ENCODE data around the gene ZCCHC3. TPM values are rescaled to one million over a fixed set of nuclear protein-coding genes. Genes with fewer than 3 reads are reported as not detected.
A peak's percentile ranks its signal among the peaks of the same experiment; 100 is the strongest.
"Not testable (repeated sequence)": the region's sequence is repeated elsewhere in the genome, so short reads cannot be mapped to it uniquely, and the experiment has no call there.

ZCCHC3 gene, protein sequence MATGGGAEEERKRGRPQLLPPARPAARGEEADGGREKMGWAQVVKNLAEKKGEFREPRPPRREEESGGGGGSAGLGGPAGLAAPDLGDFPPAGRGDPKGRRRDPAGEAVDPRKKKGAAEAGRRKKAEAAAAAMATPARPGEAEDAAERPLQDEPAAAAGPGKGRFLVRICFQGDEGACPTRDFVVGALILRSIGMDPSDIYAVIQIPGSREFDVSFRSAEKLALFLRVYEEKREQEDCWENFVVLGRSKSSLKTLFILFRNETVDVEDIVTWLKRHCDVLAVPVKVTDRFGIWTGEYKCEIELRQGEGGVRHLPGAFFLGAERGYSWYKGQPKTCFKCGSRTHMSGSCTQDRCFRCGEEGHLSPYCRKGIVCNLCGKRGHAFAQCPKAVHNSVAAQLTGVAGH
- total RNA-seq = 10 to 100 TPM; 26.4 to 27.1 TPM

DNA sequence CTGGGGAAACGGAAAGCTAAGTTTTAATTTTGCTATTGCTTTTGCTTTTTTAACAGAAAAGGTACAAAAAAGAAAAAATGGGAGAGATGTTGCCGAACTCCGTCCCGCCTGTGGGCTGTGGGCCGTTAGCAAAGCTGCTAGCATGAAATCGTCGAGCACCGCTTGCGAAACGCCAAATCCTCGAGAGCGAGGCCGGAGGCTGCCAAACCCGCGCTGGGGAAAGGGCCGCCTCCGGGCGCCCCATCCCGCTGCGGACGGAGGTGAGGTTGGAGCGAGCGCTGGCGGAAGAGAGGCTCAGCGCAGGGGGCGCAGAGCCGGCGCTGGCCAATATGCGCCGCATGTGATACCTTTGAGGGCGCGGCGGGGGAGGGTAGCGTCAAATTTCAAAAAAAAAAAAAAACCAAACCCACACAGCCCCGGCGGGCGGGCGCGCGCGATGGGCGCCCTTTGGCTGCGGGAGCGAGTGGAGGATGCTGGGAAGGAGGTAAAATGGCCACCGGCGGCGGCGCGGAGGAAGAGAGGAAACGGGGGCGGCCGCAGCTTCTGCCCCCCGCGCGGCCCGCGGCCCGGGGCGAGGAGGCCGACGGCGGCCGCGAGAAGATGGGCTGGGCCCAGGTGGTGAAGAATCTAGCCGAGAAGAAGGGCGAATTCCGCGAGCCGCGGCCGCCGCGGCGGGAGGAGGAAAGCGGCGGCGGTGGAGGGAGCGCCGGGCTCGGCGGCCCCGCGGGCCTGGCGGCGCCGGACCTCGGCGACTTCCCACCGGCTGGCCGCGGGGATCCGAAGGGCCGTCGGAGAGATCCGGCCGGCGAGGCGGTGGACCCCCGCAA lies at the start of gene ZCCHC3:
Gene ZCCHC3, plus strand, starts transcription at position 473 of the 827 bp plus-strand sequence. Its CDS starts 17 bp downstream, at position 490.
- peaks cover 42% of the 10 kb centered on the region for H3K36me3 Mint-ChIP-seq (ENCODE audit: low read depth)
- ChIA-PET CTCF (interaction anchor here (0.5 to 1.1 kb wide), 3 partner anchors 19 to 228 kb away, joined by 3 read pairs; no protein-coding TSS in a partner anchor), POLR2A (no interaction called here)
- H3K27me3 Mint-ChIP-seq = no peaks in the 10 kb centered on the region
- peak within 1 kb of the TSS; percentile 98 for H3K4me3 Mint-ChIP-seq
- H3K27ac Mint-ChIP-seq = peak within 1 kb of the TSS; percentile 100
- no peaks in the 10 kb centered on the region for H3K9me3 Mint-ChIP-seq
- H3K4me1 Mint-ChIP-seq = peaks cover 53% of the 10 kb centered on the region
- DNase-seq = peak; percentile 87

DNA sequence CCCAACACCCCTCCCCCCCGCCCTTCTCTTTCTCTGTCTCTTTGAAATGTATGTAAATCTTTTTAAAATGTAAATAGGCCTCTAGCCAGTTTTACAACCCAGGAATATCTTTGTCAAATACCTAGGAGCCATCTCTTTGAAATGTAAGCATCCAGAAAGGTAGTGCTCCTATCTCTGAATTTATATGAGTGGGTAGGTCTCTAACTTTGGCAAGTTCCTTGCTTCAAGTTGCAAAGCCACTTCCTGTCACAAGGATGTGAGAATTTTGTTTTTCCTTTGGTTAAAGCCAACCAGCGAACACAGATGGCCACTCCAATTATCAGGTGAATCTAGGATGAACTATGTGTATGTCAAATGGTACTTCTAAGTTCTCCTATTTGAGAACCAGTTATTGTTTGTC lies 46.0 kb upstream of the ZCCHC3 start:
- no peak for DNase-seq
- peaks cover 3% of the 10 kb centered on the region for H3K9me3 Mint-ChIP-seq
- no peak overlapping the region for H3K4me3 Mint-ChIP-seq
- CTCF ChIA-PET = no interaction called here
- no peak overlapping the region for H3K27ac Mint-ChIP-seq
- peaks cover 4% of the 10 kb centered on the region for H3K36me3 Mint-ChIP-seq (ENCODE audit: low read depth)
- H3K27me3 Mint-ChIP-seq = peaks cover 3% of the 10 kb centered on the region
- H3K4me1 Mint-ChIP-seq = peaks cover 9% of the 10 kb centered on the region
- POLR2A ChIA-PET = no interaction called here

GRCh38 chr20:252801-253200 lies 44.6 kb upstream of the ZCCHC3 start:
- Mint-ChIP-seq H3K27me3 (peaks cover 3% of the 10 kb centered on the region), H3K4me1 (peaks cover 9% of the 10 kb centered on the region), H3K9me3 (no peaks in the 10 kb centered on the region), H3K36me3 (ENCODE audit: low read depth) (no peaks in the 10 kb centered on the region), H3K27ac (no peak overlapping the region), H3K4me3 (no peak overlapping the region)
- no peak for DNase-seq
- ChIA-PET POLR2A (no interaction called here), CTCF (interaction anchor here (0.6 to 0.9 kb wide), 2 partner anchors 14 to 85 kb away, joined by 4 to 6 read pairs; no protein-coding TSS in a partner anchor)

GRCh38 chr20:253447-253846 lies 43.9 kb upstream of the ZCCHC3 start:
- H3K36me3 Mint-ChIP-seq (ENCODE audit: low read depth); H3K4me3 Mint-ChIP-seq; DNase-seq; H3K27me3 Mint-ChIP-seq; H3K9me3 Mint-ChIP-seq; H3K27ac Mint-ChIP-seq; POLR2A ChIA-PET: not testable (repeated sequence)
- CTCF ChIA-PET = interaction anchor here (0.6 to 0.9 kb wide), 2 partner anchors 13 to 85 kb away, joined by 4 to 6 read pairs; no protein-coding TSS in a partner anchor
- peaks cover 14% of the 10 kb centered on the region for H3K4me1 Mint-ChIP-seq

- CTCF ChIA-PET = interaction anchor here (1.0 to 1.2 kb wide), 2 partner anchors 9 to 24 kb away, joined by 3 to 6 read pairs; no protein-coding TSS in a partner anchor
- Mint-ChIP-seq H3K27me3 (peaks cover 3% of the 10 kb centered on the region), H3K4me1 (peaks cover 16% of the 10 kb centered on the region), H3K4me3 (no peak within 1 kb of the TSS), H3K36me3 (ENCODE audit: low read depth) (no peaks in the 10 kb centered on the region), H3K9me3 (no peaks in the 10 kb centered on the region), H3K27ac (no peak within 1 kb of the TSS)
- POLR2A ChIA-PET = no interaction called here
- no peak for DNase-seq
Measured at GRCh38 chr20:257419-257818, 40.0 kb upstream of the ZCCHC3 start, which contains the start of gene DEFB132. TSS of gene DEFB132 (plus strand) at chr20:257724. CDS start at chr20:257779, 55 bp downstream.

DNA sequence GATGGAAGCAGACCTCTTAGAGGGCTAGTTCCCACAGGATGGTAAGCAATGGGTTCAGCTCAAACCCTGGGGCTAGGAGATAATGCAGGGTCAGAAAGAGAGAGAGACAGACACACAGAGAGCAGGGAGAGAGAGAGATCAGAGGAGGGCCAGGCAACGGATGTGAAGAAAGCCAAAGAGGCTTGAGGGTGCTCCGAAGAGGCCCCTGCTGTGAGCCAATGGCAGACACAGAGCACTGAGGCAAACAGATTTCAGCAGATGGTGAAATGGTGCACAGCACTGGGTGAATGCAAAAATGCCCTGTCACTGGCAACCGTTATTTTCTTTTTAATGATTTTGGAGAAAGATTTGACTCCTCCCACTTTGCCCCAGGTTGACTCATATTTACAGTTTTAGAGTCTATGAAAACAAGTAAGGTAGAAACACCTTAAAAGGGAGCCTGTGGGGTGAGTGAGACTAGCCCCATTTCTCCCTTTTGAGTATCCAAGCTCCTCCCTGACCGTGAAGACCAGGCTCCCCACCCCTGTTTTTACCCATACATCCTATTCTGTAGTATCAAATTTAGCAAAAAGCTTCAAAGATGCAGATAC lies 39.0 kb upstream of the ZCCHC3 start:
- ChIA-PET POLR2A (no interaction called here), CTCF (interaction anchor here (1.0 to 1.4 kb wide), 3 partner anchors 20 to 73 kb away, joined by 3 to 5 read pairs (median 3); no protein-coding TSS in a partner anchor)
- Mint-ChIP-seq H3K36me3 (ENCODE audit: low read depth) (no peaks in the 10 kb centered on the region), H3K9me3 (no peaks in the 10 kb centered on the region), H3K4me1 (peaks cover 16% of the 10 kb centered on the region), H3K27me3 (peaks cover 3% of the 10 kb centered on the region), H3K27ac (no peak overlapping the region), H3K4me3 (no peak overlapping the region)
- DNase-seq = no peak

- no peaks in the 10 kb centered on the region for H3K36me3 Mint-ChIP-seq (ENCODE audit: low read depth)
- peaks cover 16% of the 10 kb centered on the region for H3K4me1 Mint-ChIP-seq
- no peak overlapping the region for H3K27ac Mint-ChIP-seq
- H3K27me3 Mint-ChIP-seq = peaks cover 3% of the 10 kb centered on the region
- H3K9me3 Mint-ChIP-seq = no peaks in the 10 kb centered on the region
- H3K4me3 Mint-ChIP-seq = no peak overlapping the region
- ChIA-PET POLR2A (interaction anchor here (0.7 kb wide), 1 partner anchor 21 kb away, joined by 5 read pairs; no protein-coding TSS in a partner anchor), CTCF (interaction anchor here (1.0 to 1.4 kb wide), 2 partner anchors 21 to 72 kb away, joined by 3 to 5 read pairs; no protein-coding TSS in a partner anchor)
- DNase-seq = peak; percentile 12
Measured at GRCh38 chr20:258963-259362, 38.4 kb upstream of the ZCCHC3 start.

DNA sequence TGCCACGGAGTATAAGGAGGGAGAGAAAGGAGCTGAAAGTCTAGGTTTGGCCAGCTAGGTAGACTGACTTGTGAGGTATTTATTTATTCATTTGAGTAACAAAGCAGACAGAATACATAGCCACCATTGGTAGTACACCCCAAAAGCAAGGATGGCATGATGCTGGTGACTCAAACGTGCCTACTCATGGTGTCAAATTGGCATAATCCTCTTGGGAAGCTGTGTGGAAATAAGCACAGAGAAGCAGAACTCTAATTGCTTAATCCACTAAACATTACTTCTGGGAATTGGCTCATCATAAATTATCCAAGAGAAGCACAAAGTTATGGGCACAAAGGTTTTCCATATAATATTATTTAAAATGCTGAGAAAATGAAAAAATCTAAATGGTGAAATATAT lies 37.4 kb upstream of the ZCCHC3 start:
- no peaks in the 10 kb centered on the region for H3K9me3 Mint-ChIP-seq
- ChIA-PET CTCF (no interaction called here), POLR2A (no interaction called here)

DNA sequence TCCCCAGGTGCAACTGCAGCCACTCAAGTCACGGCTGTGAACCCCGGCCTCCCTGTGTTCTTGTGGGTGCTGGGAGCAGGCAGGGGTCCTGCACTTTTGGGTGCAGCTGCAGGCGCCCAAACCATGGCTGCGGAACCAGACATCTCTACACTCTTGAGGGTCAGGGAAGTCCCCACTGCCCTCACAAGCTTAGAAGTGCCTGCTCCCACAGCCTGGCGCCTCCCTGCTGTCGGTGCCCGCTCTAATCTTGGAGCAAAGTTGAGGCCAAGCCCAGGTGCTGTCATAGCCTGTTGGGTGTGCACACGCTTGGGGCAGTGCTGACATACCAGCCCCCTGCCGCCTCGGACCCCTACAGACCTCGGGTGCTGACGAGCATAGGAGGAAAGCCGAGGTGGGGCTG lies 33.7 kb upstream of the ZCCHC3 start:
- DNase-seq = no peak
- Mint-ChIP-seq H3K4me1 (peaks cover 18% of the 10 kb centered on the region), H3K27ac (no peak overlapping the region), H3K36me3 (ENCODE audit: low read depth) (no peaks in the 10 kb centered on the region), H3K9me3 (no peaks in the 10 kb centered on the region), H3K4me3 (no peak overlapping the region), H3K27me3 (peaks cover 5% of the 10 kb centered on the region)
- ChIA-PET CTCF (interaction anchor here (0.7 to 1.0 kb wide), 2 partner anchors 9 to 17 kb away, joined by 3 read pairs; no protein-coding TSS in a partner anchor), POLR2A (no interaction called here)

More for the DNA sequence above, 37.4 kb upstream of the ZCCHC3 start:
- Mint-ChIP-seq H3K4me3 (no peak overlapping the region), H3K4me1 (peaks cover 16% of the 10 kb centered on the region), H3K36me3 (ENCODE audit: low read depth) (no peaks in the 10 kb centered on the region), H3K27ac (no peak overlapping the region), H3K27me3 (peaks cover 3% of the 10 kb centered on the region)
- no peak for DNase-seq

- ChIA-PET POLR2A (interaction anchor here (0.7 kb wide), 1 partner anchor 29 kb away, joined by 3 read pairs; no protein-coding TSS in a partner anchor), CTCF (interaction anchor here (0.6 to 1.5 kb wide), 12 partner anchors 9 to 66 kb away, joined by 3 to 6 read pairs (median 3); partner anchors contain the start of genes DEFB129 and DEFB132)
- no peaks in the 10 kb centered on the region for H3K36me3 Mint-ChIP-seq (ENCODE audit: low read depth)
- peaks cover 5% of the 10 kb centered on the region for H3K27me3 Mint-ChIP-seq
- H3K27ac Mint-ChIP-seq = peak overlapping the region; percentile 28
- H3K9me3 Mint-ChIP-seq = no peaks in the 10 kb centered on the region
- peaks cover 11% of the 10 kb centered on the region for H3K4me1 Mint-ChIP-seq
- peak overlapping the region; percentile 68 for H3K4me3 Mint-ChIP-seq
- peak; percentile 91 for DNase-seq
Measured at GRCh38 chr20:266596-267562, 30.5 kb upstream of the ZCCHC3 start.

DNA sequence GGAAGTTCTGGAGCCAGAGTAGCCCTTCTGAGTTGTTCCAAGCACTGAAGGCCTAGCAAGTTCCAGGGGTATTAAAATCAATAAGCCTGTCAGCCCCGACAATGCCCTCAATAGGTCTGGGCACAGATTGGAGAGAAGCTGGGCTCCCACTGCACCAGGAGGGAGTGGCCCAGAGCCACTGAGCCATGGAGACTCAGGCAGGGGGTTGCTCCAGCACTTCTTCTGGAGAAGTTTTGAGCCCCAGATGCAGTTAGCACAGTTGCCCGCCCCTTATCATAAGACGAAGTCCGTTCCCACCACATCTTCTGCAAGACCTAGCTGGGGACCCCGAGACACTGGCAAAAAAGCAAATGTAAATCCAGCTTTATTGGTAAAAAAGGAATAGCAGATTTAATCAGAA lies 26.9 kb upstream of the ZCCHC3 start:
- no peak for DNase-seq
- Mint-ChIP-seq H3K27me3 (peaks cover 5% of the 10 kb centered on the region), H3K9me3 (no peaks in the 10 kb centered on the region), H3K36me3 (ENCODE audit: low read depth) (no peaks in the 10 kb centered on the region), H3K4me3 (no peak overlapping the region), H3K4me1 (peaks cover 11% of the 10 kb centered on the region), H3K27ac (no peak overlapping the region)
- ChIA-PET POLR2A (no interaction called here), CTCF (no interaction called here)

All from activated CD4-positive, alpha-beta T cell treated with anti-CD3 and anti-CD28 coated beads, Interleukin-2, amount 10 ng/mL, durations not matched to agents 7 days and 5 days (primary cell).